IPS DF 4.7 (cell line): Measurements from ENCODE around the gene NEDD8.

ENCODE experiments used
- DNase-seq: peaks from one replicate; pipeline ENCODE4 v3.0.0-alpha.2; 2013; ENCODE audit warnings: low spot score; ENCODE audit errors: extremely low read depth

NEDD8 gene

GRCh38 chr14:24197056-24197450 is 35.1 kb downstream of the NEDD8 start:
- DNase-seq = no peak

- no peak for DNase-seq
These were observed 35.8 kb downstream of the NEDD8 start for GRCh38 chr14:24196071-24197055.

DNA sequence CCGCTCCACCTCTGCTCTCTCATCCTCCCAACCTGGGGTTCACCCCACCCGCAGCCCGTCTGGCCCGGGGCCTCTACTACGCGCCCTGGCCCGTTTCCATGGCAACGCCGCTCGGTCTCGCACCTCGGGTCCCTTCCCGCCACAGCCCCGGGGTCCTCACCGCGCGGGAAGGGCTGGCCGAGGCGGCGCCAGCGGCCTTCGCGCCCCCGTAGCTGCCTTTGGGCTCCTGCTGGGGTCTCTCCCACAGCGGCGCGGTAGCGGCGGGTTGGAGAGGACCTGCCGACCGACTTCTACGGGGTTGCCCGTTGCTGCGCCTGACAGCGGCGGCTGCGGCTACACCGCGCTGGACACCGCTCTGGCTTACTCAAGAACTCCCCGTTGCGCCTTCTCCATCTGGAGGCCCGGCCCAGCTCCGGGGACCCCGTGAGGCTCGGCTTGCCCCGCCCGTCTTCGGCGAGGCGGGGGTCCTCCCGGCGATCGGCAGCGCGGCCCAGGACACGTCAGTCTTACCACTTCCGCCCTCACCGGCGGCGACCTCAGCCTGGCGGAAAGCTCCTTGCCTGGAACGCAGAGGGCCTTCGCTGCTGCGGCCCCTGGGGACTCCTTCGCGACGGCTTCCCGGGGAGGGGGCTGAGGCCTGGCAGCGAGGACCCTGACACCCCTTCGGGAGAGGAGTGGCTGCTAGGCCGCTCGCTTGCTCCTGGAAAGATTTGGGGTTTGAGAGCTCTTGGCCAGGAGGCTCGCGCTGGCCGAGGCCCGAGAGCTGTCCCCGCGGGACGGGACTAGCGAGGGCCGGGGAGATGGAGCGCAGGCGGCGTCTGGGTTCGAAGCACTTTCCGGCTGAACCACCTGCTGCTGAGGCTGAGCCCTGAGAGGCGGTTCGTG is 36.7 kb downstream of the NEDD8 start, which contains the start of gene TM9SF1:
TM9SF1 (minus strand) TSS at position 256 of the 885 bp plus-strand sequence. CDS start 422 bp downstream, outside the sequence.
- DNase-seq = no peak

DNA sequence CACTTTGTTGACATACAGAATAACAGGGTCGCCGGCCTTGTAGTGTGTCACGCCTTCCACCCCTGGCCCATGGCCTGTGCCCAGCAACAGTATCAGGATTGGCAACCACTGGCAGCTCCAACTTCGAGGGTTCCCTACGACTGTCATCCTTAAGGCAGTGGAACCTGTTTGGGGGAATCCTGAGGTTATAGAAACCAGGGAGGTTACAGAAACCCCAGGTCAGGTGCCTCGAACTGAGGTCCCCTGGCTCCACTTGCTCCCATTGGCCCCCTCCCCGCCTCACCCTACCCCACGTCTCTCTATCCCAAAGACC is 37.3 kb downstream of the NEDD8 start:
- DNase-seq = no peak

DNA sequence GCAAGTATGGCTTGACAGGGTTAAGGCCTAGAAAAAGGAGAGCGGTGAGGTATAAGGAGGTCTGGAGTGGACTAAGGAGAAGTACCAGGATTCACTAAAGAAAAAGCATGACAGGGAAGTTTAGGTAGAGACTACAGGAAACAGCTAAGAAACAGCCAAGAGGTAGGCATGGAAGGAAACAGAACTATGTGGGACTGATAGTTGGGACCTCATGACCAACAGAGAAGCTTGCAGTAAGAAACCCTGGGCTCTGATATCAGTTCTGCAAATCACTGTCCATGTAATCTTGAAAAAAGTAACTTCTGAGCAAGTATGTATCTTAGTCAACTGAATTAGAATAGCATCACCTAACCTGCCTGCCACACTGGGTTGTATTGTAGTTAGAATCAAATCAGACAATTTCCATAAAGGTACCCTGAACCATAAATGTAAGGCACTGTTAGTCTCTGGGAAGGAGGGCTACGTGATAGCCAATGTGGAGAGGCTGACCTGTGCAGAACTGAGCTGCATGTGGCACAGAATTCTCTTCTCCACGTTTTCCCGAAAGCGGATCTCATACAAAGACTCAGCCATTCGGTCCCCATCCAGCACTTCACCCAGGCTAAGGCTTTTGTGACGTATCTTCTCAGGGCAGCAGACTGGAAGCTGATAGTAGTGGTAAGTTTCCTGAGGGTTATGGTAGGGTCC is 37.8 kb downstream of the NEDD8 start:
- no peak for DNase-seq

- no peak for DNase-seq
These were observed 39.2 kb downstream of the NEDD8 start for GRCh38 chr14:24192933-24193332.

GRCh38 chr14:24190416-24190815 is 41.8 kb downstream of the NEDD8 start:
- DNase-seq = no peak

- DNase-seq = no peak
These were observed 42.7 kb downstream of the NEDD8 start for GRCh38 chr14:24189460-24189859.

- no peak for DNase-seq
These were observed 43.1 kb downstream of the NEDD8 start for GRCh38 chr14:24189059-24189375.

DNA sequence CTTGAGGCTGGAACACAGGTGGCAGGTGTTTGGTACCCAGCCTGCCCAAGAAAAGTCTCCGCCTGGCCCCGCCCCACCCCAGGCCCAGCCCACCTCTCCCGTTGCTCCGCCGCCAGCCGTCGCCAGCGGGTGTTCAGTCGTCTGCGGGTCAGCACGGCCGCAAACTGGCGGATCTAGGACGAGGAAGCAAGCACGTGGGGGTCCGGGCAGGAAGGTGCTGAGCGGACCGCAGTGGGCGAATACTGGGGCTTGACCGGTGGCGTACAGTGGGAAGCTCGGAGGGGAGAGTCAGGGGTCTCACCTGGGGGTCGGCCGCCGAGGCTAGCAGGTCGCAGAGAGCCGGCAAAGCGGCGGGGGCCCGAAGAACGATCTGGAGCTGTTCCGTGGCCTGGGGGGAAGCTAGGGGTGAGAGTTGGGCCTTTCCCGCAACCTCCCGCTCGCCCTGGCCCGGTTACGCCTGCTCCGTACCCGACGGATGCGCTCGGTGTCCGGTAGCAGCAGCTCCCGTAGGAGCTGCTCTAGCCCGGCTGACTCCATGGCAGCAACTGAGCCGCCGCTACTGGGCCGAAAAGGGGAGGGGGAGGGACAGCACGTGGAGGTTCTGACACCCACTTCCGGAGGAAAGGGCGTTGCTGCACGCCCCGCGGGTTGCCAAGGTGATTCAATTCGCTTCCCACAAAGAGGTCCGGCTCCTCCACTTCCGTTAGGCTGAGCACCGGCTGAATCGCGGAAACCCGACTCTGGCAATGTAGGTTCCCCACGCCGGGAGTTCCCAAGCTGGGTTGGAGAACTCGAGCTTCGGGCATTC is 43.7 kb downstream of the NEDD8 start, which contains the start of gene IPO4:
IPO4 (minus strand) TSS at position 566 of the 808 bp plus-strand sequence; CDS start at position 537, 29 bp downstream.
- DNase-seq = peak; percentile 94

DNA sequence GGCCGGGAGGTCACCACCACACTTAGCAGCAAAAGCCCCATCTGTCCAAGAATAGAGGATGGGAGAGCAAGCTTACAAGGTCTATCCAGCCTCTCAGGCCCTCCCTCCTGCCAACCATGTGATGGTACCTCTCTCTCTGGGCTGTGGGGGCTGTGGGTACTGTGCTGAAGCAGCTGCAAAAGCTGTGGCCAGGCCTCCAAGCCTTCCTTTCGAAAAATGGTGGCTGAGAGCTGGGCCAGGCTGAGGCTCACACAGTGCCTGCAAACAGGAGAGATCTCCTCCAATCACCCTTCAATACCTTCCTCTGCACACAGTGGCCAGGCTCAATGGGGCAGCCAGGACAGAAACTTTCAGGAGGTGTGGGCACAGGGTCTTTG is 44.6 kb downstream of the NEDD8 start:
- no peak for DNase-seq

- no peak for DNase-seq
These were observed 45.2 kb downstream of the NEDD8 start for GRCh38 chr14:24186831-24187538.

GRCh38 chr14:24185741-24186140 is 46.4 kb downstream of the NEDD8 start:
- DNase-seq = no peak

GRCh38 chr14:24185026-24185425 is 47.1 kb downstream of the NEDD8 start:
- no peak for DNase-seq

DNA sequence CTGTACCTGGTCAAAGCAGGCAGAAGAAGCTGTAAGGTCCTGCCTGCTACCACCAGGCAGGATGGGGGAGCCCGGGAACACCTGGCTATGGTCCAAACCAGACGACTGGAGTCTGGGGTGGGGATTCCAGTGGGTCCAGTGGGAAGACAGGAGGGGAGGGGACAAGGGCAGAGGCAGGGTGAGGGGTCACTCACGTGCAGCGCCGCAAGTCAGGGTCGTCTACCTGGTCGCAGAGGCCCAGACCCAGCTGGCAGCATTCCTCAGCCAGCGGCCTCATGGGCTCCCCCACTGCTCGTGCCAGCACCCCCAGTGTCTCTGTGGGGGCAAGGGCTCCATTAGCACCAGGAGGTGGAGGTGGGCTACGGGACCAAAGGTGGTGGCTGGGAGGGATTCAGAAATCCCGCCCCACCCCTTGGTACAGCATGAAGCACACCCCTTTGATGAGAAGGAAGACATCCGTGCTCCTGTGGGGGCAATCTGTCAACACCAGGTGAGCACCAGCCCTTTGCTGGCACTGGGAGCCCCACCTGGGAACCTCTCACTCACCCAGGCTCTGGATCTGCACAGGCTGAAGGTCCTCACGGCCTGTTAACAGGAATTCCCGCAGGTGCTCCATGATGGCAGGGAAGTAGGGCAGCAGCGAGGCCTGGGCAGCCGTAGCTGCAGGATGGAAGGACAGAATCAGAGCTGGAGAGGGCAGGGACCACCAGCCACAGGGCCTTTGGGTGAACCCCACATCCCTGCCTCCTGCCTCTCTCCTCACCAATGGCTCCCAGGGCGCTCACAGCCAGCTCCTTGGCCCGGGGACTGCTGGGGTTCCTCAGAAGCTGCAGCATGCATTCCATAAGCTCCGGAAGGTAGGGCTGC is 47.8 kb downstream of the NEDD8 start:
- DNase-seq = no peak

- no peak for DNase-seq
These were observed 49.1 kb downstream of the NEDD8 start for GRCh38 chr14:24183014-24183481.

DNA sequence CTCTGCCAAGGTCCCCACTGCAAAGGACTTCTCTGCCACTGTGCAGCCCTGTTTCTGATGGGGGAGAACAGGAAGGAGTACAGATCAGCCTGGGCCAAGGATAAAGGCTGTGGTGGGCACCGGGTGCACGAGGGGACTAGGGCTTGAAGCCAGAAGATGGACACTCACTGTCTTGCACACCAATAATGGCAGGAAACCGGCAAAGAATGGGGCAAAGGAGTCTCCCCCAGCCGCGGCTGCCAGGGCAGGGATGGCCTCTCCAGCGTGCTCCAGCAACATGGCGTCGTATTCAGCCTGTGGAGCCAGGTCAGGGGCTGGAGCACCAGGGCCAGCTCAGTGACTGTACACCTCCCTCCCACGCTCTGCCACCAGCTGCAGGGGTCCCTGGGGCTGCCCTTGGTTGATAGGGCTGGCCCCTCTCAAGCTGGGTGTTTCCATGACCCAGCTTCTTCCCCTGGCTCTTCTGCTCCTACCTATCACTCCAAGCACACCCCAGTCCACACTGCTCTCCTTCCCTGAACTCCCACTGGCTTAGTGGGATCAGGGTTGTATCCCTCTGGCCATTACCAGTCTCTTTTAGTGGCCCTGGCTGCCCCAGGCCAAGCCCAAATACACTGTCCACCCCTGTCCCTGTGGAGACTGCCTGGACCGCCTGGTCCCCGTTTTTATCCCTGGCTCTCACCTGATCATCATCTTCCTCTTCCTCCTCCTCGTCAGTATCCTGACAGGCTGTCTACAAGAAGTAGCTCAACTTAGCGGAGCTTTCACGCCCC is 49.9 kb downstream of the NEDD8 start:
- DNase-seq = no peak

- DNase-seq = no peak
These were observed 50.6 kb downstream of the NEDD8 start for GRCh38 chr14:24181371-24182077.
